K562 (cell line): Measurements from ENCODE around the gene KCNJ4.

ENCODE experiments used
- CBX5 ChIP-seq: IDR thresholded peaks from 2 replicates; pipeline ENCODE4 v1.6.1; 2014; ENCODE audit warnings: low read depth, borderline replicate concordance
- CTCF ChIP-seq, 3 experiments: IDR thresholded peaks in 2 of 3; conservative IDR thresholded peaks in 1 of 3; 2 replicates each; pipeline ENCODE4 v1.5.1; 2011 to 2012; ENCODE audit warnings: low read length in 3 of 3, mild to moderate bottlenecking in 3 of 3, control low read depth in 2 of 3, improper control_type of control experiment in 1 of 3, inconsistent platforms in 1 of 3, low read depth in 1 of 3, mixed read lengths in 1 of 3, moderate library complexity in 1 of 3; ENCODE audit not compliant: insufficient read depth in 2 of 3
- FOXP1 ChIP-seq: sonication (generic); formaldehyde crosslinking; IDR thresholded peaks from 2 replicates; pipeline ENCODE4 v1.8.0; 2022; ENCODE audit warnings: mild to moderate bottlenecking, missing genetic modification reagents
- JUND ChIP-seq, 2 experiments: IDR thresholded peaks; 2 replicates in 1 of 2; 3 replicates in 1 of 2; pipeline ENCODE4 v1.6.1; 2011; ENCODE audit warnings: borderline replicate concordance in 2 of 2, low read depth in 2 of 2, low read length in 2 of 2, improper control_type of control experiment in 1 of 2, missing biosample characterization in 1 of 2, missing genetic modification characterization in 1 of 2, missing genetic modification reagents in 1 of 2
- KDM5B ChIP-seq: fragments of 200-600 bp; sonication (generic); IDR thresholded peaks from 2 replicates; pipeline ENCODE4 v1.6.1; 2012; ENCODE audit warnings: low read depth, mild to moderate bottlenecking, moderate library complexity, low read length, control low read depth, inconsistent platforms; ENCODE audit not compliant: insufficient replicate concordance
- NR1H2 ChIP-seq: sonication (generic); formaldehyde crosslinking; IDR thresholded peaks from 2 replicates; pipeline ENCODE4 v1.4.0; 2020; ENCODE audit warnings: mild to moderate bottlenecking, missing genetic modification reagents
- PCBP2 ChIP-seq: fragments of 200-400 bp; formaldehyde crosslinking; IDR thresholded peaks from 2 replicates; pipeline ENCODE4 v1.6.1; 2018; ENCODE audit warnings: low read length, low read depth, mild to moderate bottlenecking, moderate library complexity; ENCODE audit not compliant: poor library complexity, severe bottlenecking
- USF1 ChIP-seq: sonication (generic); formaldehyde crosslinking; IDR thresholded peaks from 2 replicates; pipeline ENCODE4 v1.9.0; 2022; ENCODE audit warnings: mild to moderate bottlenecking, missing genetic modification reagents
- ZBTB26 ChIP-seq: fragments of 450-650 bp; formaldehyde crosslinking; IDR thresholded peaks from 2 replicates; pipeline ENCODE4 v1.4.0; 2022; ENCODE audit warnings: missing genetic modification characterization
- ZBTB8A ChIP-seq: fragments of 450-650 bp; IDR thresholded peaks from 2 replicates; pipeline ENCODE4 v1.6.1; 2018; ENCODE audit warnings: mild to moderate bottlenecking, moderate library complexity; ENCODE audit not compliant: partially characterized antibody
- ZNF184 ChIP-seq: sonication (generic); formaldehyde crosslinking; IDR thresholded peaks from 2 replicates; pipeline ENCODE4 v1.5.0; 2020; ENCODE audit warnings: missing genetic modification reagents
- ZNF444 ChIP-seq: fragments of 250-450 bp; sonication (Bioruptor Pico); IDR thresholded peaks from 2 replicates; pipeline ENCODE4 v1.4.0; 2020; ENCODE audit warnings: mild to moderate bottlenecking, moderate library complexity

GRCh38 chr22:38469306-38469781, 14.3 kb upstream of the KCNJ4 start:
- TF ChIP-seq ZNF184 (CRISPR knock-in tag): no peak
- no peak for TF ChIP-seq PCBP2
- no peak for TF ChIP-seq CTCF (IDR thresholded peaks at IDR 0.05 in 2 of 3, conservative IDR thresholded peaks at IDR 0.05 in 1 of 3; ENCODE audit: insufficient read depth in 2 of 3, low read depth in 1 of 3, low read length in 3 of 3)
- TF ChIP-seq ZBTB8A: no peak
- TF ChIP-seq ZBTB26 (CRISPR knock-in tag): no peak
- TF ChIP-seq NR1H2: no peak
- TF ChIP-seq JUND (IDR thresholded peaks at IDR 0.05; ENCODE audit: borderline replicate concordance, low read depth, low read length): no peak
- TF ChIP-seq JUND (tag; IDR thresholded peaks at IDR 0.05; ENCODE audit: borderline replicate concordance, low read depth, low read length): no peak
- TF ChIP-seq USF1 (CRISPR knock-in tag): no peak
- TF ChIP-seq CBX5: no peak
- no peak for TF ChIP-seq KDM5B
- TF ChIP-seq FOXP1 (CRISPR knock-in tag): no peak
- no peak for TF ChIP-seq ZNF444 (CRISPR knock-in tag)
